Stimulated activated CD4-positive, alpha-beta T cell treated with anti-CD3 and anti-CD28 coated beads, Interleukin-12 subunit alpha, Interleukin-12 subunit beta, amount 100 ng/mL, for 24 hours (primary cell): ENCODE results near the gene ACOX1.
A peak's percentile ranks its signal among the peaks of the same experiment; 100 is the strongest.

Source experiments
- DNase-seq, 2 experiments: peaks; one replicate each; pipeline ENCODE4 v3.0.0-alpha.2; 2020; ENCODE audit warnings: low read depth in 2 of 2

The ACOX1 gene

DNA sequence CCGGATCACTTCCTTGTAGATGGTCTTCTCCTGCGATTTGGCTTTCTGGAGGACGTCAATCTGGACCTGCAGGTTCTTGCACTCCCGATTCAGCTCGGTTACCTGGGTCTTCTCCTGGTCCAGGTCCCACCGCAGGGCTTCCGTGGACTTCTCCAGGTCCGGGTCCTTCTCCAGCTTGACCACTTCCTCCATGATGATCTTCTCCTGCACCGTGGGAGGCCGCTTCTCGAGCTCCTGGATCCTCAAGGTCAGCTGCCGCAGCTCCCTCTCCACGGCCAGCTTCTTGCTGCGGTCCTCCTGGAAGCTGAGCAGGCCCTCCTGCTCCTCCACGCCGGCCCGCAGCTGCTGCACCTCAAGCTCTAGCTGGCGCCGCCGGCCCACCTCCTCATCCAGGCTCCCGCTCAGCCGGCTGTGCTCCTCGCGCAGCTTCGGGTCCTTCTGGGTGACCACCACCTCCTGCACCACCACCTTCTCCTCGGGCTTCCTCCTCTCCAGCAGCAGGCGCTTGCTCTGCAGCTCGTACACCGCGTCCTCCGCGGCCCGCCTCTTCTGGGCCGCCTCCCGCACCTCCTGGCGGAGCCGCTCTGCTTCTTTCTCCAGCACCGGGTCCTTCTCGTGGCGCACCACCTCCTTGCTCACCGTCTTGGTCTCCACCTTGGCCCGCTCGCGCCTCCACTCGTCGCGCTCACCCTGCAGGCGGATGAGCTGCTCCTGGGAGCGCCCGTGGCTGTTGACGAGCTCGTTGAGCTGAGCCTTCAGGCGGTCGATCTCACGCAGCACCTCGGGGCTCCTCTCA is 29.9 kb upstream of the ACOX1 start:
- no peak for DNase-seq

DNA sequence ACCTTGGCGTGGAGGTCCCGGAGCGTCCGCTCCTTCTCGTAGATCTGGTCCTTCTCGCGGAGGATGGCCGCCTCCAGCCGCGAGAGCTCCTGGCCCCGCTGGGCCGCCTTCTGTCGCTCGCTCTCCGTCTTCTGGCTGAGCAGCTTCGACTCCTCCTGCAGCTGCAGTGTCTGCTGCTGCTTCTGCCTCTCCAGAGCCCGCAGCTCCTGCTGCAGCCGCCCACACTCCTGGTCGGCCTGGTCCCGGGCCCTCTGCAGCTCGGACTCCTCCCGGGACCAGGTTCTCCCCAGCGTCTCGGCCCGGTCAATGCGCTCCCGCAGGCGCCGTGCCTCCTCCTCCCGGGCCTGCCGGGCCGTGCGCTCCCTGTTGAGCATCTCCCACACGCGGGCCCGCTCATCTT is 29.2 kb upstream of the ACOX1 start:
- DNase-seq = no peak

DNA sequence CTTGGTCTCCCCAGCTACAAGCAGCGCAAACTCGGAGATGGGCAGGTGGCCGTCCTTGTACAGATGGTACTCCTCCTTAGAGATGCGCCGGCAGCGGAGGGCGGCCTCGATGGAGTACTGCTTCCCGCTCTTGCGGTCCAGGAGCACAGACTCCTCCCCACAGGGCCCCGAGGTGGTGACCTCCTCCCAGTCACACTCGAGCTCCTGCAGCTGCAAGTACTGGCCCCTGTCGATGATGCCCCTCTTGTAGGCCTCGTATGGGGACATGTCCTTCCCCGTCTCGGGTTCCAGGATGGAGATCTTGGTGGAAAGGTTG is 28.8 kb upstream of the ACOX1 start:
- no peak for DNase-seq

DNA sequence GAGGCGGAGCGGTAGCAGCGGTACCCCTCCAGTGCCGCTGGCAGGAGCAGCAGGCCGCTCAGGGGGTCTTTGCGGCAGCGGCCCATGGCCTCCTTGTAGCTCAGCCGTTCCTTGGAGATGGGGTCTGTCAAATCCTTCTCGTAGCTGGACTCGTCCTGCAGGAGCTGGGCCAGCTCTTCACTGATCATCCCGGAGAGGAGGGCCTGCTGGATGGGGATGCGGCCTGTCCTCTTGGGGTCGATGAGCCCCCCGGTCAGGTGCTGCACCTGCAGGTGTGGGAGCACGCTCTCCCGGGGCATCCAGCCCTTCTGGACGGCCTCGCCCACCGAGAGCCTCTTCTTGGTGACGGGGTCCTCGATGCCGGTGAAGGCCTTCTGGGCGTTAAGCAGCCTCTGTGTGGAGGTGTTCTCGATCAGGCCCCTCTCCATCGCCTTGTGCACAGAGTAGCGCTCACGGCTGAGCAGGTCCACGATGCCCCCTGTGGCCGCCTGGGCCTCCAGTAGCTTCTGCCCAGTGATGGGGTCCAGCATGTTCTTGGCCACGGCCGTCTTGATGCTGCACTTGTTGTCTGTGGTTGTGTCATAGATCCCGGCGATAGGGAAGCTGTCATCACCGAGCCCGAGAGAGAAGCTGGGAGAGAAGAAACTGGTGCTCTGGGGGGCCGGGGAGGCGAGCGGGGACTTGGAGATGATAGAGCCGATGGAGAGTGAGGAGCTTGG is 28.3 kb upstream of the ACOX1 start:
- DNase-seq = no peak

DNA sequence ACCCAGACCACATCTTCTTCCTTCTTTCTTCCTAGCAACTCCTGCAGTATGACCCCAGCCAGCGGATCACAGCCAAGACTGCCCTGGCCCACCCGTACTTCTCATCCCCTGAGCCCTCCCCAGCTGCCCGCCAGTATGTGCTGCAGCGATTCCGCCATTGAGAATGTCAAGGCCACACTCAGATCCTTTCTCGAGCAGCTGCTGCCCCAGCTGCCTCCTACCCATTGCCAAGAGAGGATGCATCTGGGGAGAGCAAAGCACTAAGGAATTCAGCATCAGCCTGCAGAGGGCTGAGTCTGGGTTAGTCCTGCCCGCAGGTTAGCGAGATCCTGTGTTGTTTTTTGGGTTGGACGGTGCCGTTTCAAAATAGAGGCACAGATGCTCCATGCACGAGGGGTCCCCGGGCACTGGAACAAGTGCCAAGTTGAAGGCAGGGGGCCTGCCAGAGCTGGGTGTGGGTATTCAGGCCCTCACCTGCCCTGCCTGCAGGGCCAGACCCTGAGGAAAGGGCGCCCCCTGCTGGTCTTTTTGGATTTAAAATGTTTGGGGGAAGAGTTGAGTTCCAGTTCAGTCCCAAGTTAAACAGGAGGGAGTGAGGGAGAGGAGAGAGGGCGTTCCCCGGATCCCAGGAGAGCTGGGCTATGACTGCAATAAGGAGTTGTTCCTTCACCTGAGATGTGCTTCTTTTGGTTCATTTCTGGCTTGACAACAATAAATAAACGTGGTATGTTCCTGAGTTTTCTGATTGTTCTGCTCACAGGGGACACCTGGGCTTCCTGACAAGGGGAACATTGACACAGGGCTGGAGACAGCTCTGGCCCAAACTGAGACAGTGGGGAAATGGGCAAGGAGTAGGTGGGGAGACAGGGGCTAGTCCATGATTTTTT is 26.5 kb upstream of the ACOX1 start:
- peak; percentile 63 to 85 for DNase-seq

DNA sequence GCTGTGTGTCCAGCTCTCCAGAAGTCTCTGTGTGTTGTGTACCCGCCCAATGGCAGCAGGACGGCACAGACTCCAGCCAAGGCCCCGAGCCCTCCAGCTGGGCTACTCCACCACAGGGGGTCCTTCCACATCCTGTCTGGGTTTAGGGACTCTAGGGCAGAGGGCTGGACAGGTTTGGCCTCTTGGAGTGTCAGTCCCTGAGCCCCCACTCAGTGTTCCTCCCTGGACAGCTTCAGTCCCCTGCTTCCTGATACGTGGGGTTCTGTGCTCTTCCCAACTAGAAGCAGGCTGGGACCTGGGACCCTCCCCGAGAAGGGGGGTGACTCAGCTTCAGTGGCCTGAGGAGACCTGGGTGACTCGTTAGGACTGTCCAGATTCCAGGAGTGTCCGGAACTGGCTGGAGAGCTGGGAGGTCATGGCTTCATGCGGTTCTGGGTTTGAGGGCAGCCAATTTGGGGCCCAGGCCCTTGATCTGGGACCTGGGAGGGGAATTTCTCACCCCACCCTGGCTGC is 25.8 kb upstream of the ACOX1 start:
- no peak for DNase-seq

DNA sequence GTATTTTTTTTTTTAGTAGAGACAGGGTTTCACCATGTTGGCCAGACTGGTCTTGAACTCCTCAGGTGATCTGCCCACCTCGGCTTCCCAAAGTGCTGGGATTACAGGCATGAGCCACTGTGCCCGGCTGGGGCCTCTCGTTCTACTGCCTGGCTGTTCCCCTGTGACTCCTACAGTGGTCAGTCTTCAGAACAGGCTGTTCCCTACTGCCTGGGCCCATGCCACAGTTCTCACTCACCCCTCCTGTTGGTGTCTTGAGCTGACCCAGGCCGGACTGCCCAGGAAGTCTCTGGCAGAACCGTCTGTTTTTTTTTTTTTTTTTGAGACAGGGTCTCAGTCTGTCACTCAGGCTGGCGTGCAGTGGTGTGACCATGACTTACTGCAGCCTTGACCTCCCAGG is 24.9 kb upstream of the ACOX1 start:
- DNase-seq = no peak

DNA sequence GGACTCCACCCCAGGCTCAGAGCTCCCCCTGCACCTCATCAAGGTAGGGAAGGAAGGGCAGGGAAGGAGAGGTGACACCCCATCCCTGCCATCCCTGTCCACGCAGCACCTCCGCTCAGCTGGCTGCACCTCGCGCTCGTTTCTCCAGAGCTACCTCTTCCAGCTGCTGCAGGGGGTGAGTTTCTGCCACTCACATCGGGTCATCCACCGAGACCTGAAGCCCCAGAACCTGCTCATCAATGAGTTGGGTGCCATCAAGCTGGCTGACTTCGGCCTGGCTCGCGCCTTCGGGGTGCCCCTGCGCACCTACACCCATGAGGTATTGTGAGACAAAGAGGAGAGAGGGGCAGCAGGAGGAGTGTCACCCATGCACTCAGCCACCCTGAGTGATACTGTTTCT is 23.1 kb upstream of the ACOX1 start:
- no peak for DNase-seq

DNA sequence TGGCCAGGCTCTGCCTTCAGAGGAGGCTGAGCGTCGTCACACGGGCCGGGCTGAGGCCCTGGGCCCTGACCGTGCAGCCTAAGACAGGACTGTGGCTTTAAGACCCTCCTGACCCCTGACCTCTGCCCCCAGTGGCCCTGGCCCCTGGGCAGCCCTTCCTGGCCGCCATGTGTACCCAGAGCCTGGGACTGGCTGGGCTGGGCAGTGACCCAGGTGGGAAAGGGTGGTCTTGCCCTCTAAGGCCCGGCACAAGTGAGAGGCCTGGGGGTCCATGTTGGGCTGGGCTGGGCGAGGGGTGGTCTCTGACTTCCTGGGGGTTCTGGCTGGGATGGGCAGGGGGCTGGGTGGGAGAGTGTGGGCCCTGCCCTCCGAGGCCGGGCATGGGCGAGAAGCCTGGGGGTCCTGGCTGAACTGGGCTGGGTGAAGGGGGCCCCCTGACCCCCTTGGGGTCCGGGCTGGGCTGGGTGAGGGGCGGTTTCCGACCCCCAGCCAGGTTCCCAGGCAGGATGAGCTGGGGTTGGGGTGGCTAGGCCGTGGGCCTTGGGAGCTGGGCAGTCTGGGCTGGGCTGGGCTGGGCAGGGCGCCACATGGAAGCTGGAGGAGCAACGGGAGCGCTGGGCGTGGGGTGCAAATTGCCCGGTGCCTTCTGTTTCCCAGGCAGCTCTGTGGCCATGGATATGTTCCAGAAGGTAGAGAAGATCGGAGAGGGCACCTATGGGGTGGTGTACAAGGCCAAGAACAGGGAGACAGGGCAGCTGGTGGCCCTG is 22.0 kb upstream of the ACOX1 start, which contains the start of gene CDK3:
CDK3 (plus strand) TSS at position 101 of the 767 bp plus-strand sequence; CDS start at position 672, 571 bp downstream.
- no peak for DNase-seq

DNA sequence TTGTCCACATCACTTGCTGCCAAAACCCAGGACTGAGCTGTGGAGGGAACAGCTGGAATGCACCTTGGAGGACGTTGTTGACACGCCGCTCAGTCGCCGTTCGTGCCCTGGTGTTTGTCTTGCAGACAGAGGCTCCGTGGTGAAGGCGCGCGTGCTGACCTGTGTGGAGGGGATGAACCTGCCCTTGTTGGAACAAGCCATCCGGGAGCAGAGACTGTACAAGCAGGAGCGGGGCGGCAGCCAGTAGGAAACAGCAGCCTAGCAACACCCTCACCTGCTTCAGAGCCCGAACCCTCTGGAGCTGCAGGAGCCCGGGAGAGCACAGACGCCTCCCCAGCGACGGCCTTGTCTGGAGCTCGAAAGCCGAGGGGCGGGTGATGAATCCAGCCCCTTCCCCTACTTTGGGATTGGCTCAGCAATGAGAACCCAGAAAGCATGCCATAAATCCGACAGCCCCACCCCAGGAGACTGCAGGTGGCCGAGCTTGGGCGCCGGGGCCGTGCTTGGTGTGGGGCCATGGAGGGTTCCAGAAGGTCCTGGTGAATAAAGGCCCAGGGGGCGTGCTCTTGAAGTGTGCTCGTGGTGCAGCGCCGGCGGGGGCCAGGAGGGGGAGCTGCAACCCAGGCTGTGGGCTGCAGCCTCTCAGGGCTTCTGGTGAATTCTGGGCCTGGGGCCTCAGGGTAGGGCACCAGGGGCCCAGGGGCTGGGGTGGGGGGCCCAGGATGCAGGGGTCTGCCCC is 21.2 kb upstream of the ACOX1 start:
- peak in 1 of 2 experiments; percentile 65 for DNase-seq

DNA sequence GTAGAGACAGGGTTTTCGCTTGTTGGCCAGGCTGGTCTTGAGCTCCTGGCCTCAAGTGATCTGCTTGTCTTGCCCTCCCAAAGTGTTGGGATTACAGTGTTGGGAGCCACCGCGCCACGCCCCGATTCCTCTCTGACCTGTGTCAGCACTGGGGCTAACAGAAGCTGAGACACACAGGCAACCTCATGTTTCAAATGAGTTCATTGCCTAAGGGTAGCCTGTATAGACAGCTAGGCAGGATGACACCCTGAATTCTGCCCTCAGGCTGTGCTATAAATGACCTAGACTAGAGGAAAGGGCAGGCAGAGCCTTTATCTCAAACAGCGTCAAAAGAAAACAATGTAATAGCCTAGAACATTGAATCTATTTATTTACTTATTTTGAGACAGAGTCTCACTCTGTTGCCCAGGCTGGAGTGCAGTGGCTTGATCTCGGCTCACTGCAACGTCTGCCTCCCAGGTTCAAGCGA is 19.4 kb upstream of the ACOX1 start:
- no peak for DNase-seq

DNA sequence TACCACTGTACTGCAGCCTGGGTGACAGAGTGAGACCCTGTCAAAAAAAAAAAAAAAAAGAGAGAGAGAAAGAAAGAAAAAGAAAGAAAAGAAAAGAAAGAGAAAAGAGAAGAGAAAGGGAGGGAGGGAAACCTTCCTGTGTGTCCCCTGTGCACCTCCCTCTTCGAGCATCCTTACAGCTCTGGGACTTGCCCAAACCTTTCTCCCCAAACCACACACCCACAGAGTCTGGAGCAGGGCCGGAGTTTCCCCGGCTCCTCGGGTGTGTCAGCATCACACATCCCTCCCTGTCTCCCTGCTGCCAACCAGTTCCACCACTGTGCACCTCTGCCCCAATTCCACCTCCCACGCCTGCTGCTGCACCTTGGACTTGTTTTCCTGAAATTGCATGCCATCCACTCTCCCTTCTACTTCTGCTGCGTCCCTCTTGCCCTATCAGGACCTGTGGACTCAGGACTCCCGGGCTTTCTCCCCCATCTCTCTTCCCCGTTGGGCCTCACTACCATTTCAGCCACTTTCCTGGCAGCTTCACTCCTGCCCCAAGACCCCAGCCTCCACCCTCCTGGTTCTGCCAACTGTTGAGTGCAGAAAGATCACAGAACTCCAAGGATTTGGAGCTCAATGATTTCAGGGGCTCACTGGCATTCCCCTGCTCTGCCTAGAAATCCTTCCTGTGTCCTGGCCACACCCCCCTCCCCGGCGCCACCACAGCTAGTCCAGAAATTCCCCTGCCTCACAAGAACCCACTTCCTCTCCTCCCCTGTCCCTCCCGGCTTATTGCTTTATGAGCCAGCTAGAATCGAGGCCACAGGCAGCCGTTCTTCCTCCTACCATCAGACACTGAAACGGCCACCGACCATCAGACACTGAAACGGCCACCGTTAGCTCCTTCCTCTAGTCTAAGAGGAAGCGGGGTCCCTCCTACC is 18.0 kb upstream of the ACOX1 start:
- DNase-seq = peak in 1 of 2 experiments; percentile 55

DNA sequence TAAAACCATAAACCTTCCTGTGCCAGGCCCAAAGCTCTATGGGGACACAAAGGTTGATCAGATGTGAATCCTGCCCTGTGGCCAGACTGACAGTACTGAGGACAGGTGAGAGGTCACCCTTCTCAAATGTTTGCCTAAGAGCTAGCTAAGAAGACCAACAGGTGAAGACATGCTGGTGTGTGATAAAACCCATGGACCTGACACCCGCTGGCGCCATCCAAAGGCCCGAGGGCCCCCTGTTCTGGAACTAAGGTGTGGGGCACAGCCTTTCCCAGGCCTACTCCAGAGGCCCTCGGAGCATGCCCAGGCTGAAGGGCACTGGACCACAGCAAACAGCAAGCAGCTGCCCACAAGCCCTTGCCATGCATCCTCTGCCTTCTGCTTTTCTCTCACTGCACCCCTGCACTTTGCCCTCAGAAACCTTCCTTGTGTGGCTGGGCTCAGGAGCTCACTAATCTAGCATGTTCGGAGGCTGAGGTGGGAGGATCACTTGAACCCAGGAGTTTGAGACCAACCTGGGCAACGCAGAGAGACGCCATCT is 16.5 kb upstream of the ACOX1 start:
- no peak for DNase-seq

DNA sequence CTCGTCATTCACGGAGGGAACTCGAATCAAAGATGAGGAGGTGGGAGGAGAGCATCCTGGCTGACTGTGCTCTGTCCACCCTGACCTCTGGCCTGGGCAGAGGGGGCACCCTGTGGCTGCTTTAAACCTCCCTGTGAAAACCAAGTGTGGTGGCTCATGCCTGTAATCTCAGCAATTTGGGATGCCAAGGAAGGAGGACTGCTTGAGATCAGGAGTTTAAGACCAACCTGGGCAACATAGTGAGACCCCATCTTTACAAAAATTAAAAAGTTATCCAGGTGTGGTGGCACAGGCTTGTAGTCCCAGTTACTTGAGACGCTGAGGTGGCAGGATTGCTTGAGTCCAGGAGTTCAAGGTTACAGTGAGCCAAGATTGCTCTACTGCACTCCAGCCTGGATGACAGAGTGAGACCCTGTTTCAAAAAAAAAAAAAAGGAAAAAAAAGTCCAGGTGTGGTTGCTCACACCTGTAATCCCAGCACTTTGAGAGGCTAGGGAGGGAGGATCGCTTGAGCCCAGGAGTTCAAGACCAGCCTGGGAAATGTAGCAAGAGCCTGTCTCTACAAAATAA is 15.9 kb upstream of the ACOX1 start:
- DNase-seq = no peak

DNA sequence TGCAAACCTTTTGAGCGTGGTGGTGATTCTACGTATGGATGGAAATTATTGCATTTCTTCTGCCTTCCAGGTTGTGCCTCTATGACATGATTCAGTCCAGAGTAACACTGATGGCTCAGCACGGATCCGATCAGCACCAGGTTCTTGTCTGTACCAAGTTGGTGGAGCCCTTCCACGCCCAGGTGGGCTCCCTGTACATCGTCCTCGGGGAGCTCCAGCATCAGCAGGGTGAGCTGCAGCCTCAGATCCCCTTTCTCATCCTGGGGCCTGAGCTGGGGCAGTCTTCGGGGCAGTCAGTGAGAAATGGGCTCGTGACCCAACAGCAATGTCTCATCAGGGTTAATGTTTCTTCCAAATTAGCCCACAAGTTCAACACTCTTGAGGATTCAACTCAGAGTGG is 12.4 kb upstream of the ACOX1 start:
- DNase-seq = no peak

DNA sequence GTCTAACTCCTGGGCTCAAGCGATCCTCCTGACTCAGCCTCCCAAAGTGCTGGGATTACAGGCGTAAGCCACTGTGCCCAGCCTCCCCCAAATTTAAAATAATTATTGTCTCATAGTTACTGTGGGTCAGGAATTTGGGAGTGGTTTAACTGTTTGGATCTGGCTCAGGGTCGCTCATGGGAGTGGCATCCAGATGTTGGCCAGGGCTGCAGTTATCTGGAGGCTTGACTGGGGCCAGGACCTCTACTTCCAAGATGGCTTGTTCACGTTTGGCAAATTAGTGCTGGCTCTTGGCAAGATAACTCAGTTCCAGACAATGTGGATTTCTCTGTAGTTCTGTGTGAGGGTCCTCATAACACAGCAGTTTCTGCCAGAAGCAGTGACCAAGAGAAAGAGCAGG is 8.1 kb upstream of the ACOX1 start:
- no peak for DNase-seq

DNA sequence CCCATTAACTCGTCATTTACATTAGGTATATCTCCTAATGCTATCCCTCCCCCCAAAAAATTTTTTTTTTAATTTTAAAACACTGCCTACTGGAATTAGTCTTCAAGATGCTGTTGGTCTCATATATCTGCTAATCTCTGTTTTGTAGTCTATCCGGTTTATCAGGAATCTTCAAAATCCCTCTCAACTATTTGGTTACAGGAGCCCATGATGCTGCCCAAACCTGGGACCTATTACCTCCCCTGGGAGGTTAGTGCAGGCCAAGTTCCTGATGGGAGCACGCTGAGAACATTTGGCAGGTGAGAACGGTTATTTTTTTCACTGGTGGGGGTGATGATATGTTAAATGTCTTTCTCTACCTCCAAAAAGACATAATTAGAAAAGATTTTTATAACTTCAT is 7.0 kb upstream of the ACOX1 start:
- DNase-seq = no peak

DNA sequence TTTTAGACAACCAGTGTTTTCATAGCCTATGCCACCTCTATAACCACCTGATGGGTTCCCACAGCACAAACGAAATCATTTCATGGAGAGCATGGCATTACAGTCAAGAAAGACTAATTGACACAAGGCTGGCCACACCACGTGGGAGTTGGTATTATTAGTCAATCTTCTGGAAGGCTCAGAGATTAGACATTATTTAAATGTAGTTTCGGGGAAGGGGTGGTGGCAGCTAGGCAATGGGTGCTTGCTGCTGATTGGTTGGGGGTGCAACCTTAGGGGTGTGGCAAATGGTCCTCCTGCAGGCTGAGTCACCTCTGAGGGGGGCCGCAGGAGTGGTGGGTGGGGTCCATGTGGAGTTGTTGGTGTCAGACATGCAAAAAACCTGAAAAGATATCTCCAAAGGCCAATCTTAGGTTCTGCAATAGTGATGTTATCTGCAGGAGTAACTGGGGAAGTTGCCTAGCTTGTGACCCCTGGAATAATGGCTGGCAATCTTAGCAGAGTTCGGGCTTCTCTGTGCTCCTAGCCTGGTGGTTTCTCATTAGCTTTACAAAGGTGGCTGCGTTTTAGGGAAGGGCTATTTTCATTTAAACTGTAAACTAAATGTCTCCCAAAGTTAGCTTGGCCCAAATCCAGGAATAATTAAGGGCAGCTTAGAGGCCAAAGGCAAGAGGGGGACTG is 4.7 kb upstream of the ACOX1 start:
- no peak for DNase-seq
